Neuron (in vitro differentiated cells): Measurements from ENCODE around the gene SLC25A5.
"Not testable (repeated sequence)": the region's sequence is repeated elsewhere in the genome, so short reads cannot be mapped to it uniquely, and the experiment has no call there.

Experiments
- H2AFZ ChIP-seq: one replicate; pipeline ENCODE4 v1.6.1; 2013; ENCODE audit warnings: low read depth, mild to moderate bottlenecking, inconsistent platforms, low read length, moderate library complexity
- H3K27me3 ChIP-seq: one replicate; pipeline ENCODE4 v1.6.1; 2013; ENCODE audit warnings: low read length; ENCODE audit not compliant: insufficient read depth
- H3K36me3 ChIP-seq: one replicate; pipeline ENCODE4 v1.6.1; 2013; ENCODE audit warnings: low read length; ENCODE audit not compliant: insufficient read depth
- H3K4me1 ChIP-seq: one replicate; pipeline ENCODE4 v1.6.1; 2013; ENCODE audit warnings: low read length; ENCODE audit not compliant: insufficient read depth
- H3K4me3 ChIP-seq: 2 replicates; pipeline ENCODE4 v1.5.1; 2013; ENCODE audit warnings: mild to moderate bottlenecking, low read length, moderate library complexity
- H3K9me3 ChIP-seq: one replicate; pipeline ENCODE4 v1.6.1; 2013; ENCODE audit warnings: low read length

The SLC25A5 gene

GRCh38 chrX:119502727-119503483 lies 34.7 kb downstream of the SLC25A5 start:
- Histone ChIP-seq H3K9me3 (no peaks in the 10 kb centered on the region), H3K4me3 (no peak overlapping the region), H3K4me1 (no peaks in the 10 kb centered on the region), H3K36me3 (no peaks in the 10 kb centered on the region), H2AFZ (no peak overlapping the region), H3K27me3 (peaks cover 10% of the 10 kb centered on the region)

- peaks cover 10% of the 10 kb centered on the region for H3K27me3 ChIP-seq
- H3K9me3 ChIP-seq: no peaks in the 10 kb centered on the region
- no peaks in the 10 kb centered on the region for H3K36me3 ChIP-seq
- H2AFZ ChIP-seq: no peak overlapping the region
- no peak overlapping the region for H3K4me3 ChIP-seq
- no peaks in the 10 kb centered on the region for H3K4me1 ChIP-seq
These were observed 35.2 kb downstream of the SLC25A5 start for GRCh38 chrX:119503484-119503861.

DNA sequence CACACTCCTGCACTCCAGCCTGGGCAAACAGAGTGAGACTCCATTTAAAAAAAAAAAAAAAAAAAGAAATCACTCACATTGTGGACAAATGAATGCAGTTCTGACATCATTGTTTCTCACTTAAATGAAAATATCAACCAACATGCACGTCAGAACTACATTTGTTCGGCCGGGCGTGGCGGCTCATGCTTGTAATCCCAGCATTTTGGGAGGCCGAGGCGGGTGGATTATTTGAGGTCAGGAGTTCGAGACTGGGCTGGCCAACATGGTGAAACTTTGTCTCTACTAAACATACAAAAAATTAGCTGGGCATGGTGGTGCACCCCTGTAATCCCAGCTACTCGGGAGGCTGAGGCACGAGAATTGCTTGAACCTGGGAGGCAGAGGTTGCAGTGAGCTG lies 36.9 kb downstream of the SLC25A5 start:
- H3K4me1 ChIP-seq, H2AFZ ChIP-seq, H3K36me3 ChIP-seq, H3K4me3 ChIP-seq, H3K9me3 ChIP-seq: not testable (repeated sequence)
- peaks cover 10% of the 10 kb centered on the region for H3K27me3 ChIP-seq

GRCh38 chrX:119505945-119506344 lies 37.7 kb downstream of the SLC25A5 start:
- Histone ChIP-seq H3K4me1 (no peaks in the 10 kb centered on the region), H3K4me3 (no peak overlapping the region), H3K36me3 (no peaks in the 10 kb centered on the region), H3K9me3 (no peaks in the 10 kb centered on the region), H3K27me3 (peaks cover 10% of the 10 kb centered on the region), H2AFZ (no peak overlapping the region)

DNA sequence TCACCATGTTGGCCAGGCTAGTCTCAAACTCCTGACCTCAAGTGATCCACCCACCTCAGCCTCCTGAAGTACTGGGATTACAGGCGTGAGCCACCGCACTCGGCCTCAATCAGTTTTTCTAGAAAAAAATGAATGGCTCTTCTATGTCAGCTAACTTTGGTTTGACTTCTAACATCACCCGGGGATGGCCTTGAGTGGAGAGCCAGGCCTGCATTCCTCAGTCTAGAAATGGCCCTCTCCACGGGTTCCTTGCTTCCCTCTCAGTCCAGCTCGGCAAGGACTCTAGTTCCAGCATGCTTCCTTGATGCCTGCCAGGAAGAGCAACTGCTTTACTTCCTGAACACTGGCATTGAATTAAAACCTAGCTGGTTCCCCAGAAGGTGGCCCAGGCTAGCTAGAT lies 39.0 kb downstream of the SLC25A5 start:
- no peak overlapping the region for H2AFZ ChIP-seq
- no peak overlapping the region for H3K4me3 ChIP-seq
- H3K36me3 ChIP-seq: no peaks in the 10 kb centered on the region
- no peaks in the 10 kb centered on the region for H3K4me1 ChIP-seq
- peaks cover 10% of the 10 kb centered on the region for H3K27me3 ChIP-seq
- no peaks in the 10 kb centered on the region for H3K9me3 ChIP-seq

DNA sequence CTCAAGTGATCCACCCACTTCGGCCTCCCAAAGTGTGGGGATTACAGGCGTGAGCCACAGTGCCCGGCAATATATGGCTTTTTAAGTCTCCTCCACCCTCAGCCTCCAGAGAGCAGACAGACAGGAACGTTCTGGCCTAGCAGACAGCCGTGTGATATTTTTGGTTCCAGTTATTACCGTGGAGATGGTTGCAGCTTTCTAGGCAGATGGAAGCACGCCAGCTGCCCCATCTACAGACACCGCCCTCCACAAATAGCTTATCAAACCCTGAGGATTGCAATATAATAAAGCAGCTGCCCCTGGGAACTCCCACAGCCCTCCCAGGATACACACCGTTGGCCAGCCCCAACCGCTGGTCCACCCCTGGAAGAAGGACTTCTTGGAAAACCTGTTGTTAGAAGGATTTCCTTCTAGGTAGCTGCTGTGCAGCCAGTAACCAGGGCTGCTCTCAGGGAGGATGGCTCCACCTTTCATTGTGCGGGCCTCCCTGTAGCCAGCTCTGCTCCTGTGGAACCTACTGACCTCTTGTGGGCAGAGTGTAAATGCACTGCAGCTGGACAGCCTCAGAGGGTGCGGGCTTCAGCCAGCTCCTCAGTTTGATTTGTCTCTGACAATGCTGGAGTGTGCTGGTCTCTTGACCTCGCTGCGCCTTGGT lies 44.0 kb downstream of the SLC25A5 start:
- Histone ChIP-seq H3K4me3 (no peak overlapping the region), H3K27me3 (peaks cover 2% of the 10 kb centered on the region), H3K36me3 (no peaks in the 10 kb centered on the region), H2AFZ (no peak overlapping the region), H3K4me1 (no peaks in the 10 kb centered on the region), H3K9me3 (no peaks in the 10 kb centered on the region)

DNA sequence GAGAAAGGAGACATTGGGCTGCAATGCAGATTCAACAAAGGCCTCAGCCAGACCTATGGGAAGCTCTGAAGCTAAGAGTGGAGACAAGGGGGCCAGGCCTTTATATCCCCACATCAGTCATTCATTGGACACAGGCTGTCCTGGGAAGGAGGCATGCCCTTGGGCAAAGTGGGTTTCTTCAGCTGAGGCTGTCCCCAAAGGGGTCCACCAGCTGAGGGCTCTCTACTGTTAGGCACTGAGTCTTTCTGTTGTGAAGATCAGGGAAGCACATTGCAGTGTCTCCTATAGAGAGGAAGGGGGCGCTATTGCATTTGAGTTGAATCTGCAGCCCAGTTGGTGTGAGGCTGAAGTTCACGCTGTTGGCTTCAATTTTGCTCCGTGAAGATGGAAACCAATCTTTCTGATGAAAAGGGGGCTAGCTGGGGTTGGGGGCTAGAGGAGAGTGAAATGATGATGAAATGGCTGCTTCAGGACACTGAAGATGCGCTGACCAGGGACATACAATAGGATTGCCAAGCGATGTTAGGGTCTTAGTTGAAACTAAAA lies 48.0 kb downstream of the SLC25A5 start:
- H2AFZ ChIP-seq: no peak overlapping the region
- no peaks in the 10 kb centered on the region for H3K4me1 ChIP-seq
- no peaks in the 10 kb centered on the region for H3K9me3 ChIP-seq
- no peaks in the 10 kb centered on the region for H3K36me3 ChIP-seq
- no peak overlapping the region for H3K4me3 ChIP-seq
- H3K27me3 ChIP-seq: no peaks in the 10 kb centered on the region

- H3K27me3 ChIP-seq: no peaks in the 10 kb centered on the region
These were observed 50.1 kb downstream of the SLC25A5 start for GRCh38 chrX:119518371-119518770.

More at GRCh38 chrX:119518371-119518770, 50.1 kb downstream of the SLC25A5 start:
- Histone ChIP-seq H3K9me3 (no peaks in the 10 kb centered on the region), H3K36me3 (no peaks in the 10 kb centered on the region), H3K4me1 (no peaks in the 10 kb centered on the region), H2AFZ (no peak overlapping the region), H3K4me3 (no peak overlapping the region)
